Neural cell (in vitro differentiated cells): Measurements from ENCODE around the gene SPP1.
"Not testable (repeated sequence)": the region's sequence is repeated elsewhere in the genome, so short reads cannot be mapped to it uniquely, and the experiment has no call there.

Source experiments
- CTCF ChIP-seq: fragments of 450-650 bp; IDR thresholded peaks from 2 replicates; pipeline ENCODE4 v1.5.1; 2014; ENCODE audit warnings: antibody characterized with exemption, mild to moderate bottlenecking, moderate library complexity; ENCODE audit not compliant: poor library complexity, severe bottlenecking
- EP300 ChIP-seq: fragments of 450-650 bp; conservative IDR thresholded peaks from 2 replicates; pipeline ENCODE4 v1.6.1; 2014; ENCODE audit warnings: antibody characterized with exemption, mild to moderate bottlenecking, moderate library complexity; ENCODE audit not compliant: poor library complexity, severe bottlenecking
- EZH2 ChIP-seq: fragments of 200-600, 300-800 bp; shearing (Covaris generic), sonication (generic); IDR thresholded peaks from 2 replicates; pipeline ENCODE4 v1.6.1; 2014; ENCODE audit warnings: antibody characterized with exemption, low read length, borderline replicate concordance, mild to moderate bottlenecking; ENCODE audit not compliant: insufficient read depth, poor library complexity, severe bottlenecking
- POLR2AphosphoS5 ChIP-seq: IDR thresholded peaks from 2 replicates; pipeline ENCODE4 v1.6.1; 2012
- RAD21 ChIP-seq: fragments of 450-650 bp; conservative IDR thresholded peaks from 2 replicates; pipeline ENCODE4 v1.6.1; 2014; ENCODE audit warnings: antibody characterized with exemption, mild to moderate bottlenecking, moderate library complexity
- SMC3 ChIP-seq: fragments of 450-650 bp; conservative IDR thresholded peaks from 2 replicates; pipeline ENCODE4 v1.6.1; 2014; ENCODE audit warnings: antibody characterized with exemption, mild to moderate bottlenecking, moderate library complexity; ENCODE audit not compliant: poor library complexity
- TAF1 ChIP-seq: IDR thresholded peaks from 2 replicates; pipeline ENCODE4 v1.6.1; 2012; ENCODE audit warnings: low read depth

- TF ChIP-seq CTCF, RAD21, EZH2, TAF1, SMC3, EP300, POLR2AphosphoS5: not testable (repeated sequence)
Measured at GRCh38 chr4:87940809-87941208, 34.7 kb upstream of the SPP1 start.
